Brain microvascular endothelial cell (primary cell): Measurements from ENCODE around the gene SH3PXD2B.
A peak's percentile ranks its signal among the peaks of the same experiment; 100 is the strongest.

Experiments used
- DNase-seq: peaks from one replicate; pipeline ENCODE4 v3.0.0-alpha.2; 2020
- H3K27ac ChIP-seq: fragments of 250-450 bp; sonication (Bioruptor Pico); 2 replicates; pipeline ENCODE4 v1.5.1; 2020; ENCODE audit warnings: mild to moderate bottlenecking, moderate library complexity
- H3K27me3 ChIP-seq: fragments of 250-450 bp; sonication (Bioruptor Pico); replicated peaks from 2 replicates; pipeline ENCODE4 v1.5.1; 2020; ENCODE audit warnings: mild to moderate bottlenecking
- H3K36me3 ChIP-seq: fragments of 250-450 bp; sonication (Bioruptor Pico); replicated peaks from 2 replicates; pipeline ENCODE4 v1.5.1; 2020; ENCODE audit warnings: mild to moderate bottlenecking
- H3K4me3 ChIP-seq: 2 replicates; pipeline ENCODE4 v1.5.1; 2011; ENCODE audit warnings: low read depth, mild to moderate bottlenecking, control low read depth, low read length, moderate library complexity
- CTCF ChIP-seq: IDR thresholded peaks from 2 replicates; pipeline ENCODE4 v1.5.1; 2011; ENCODE audit warnings: low read depth, mild to moderate bottlenecking, moderate library complexity, low read length, control low read depth, inconsistent platforms; ENCODE audit errors: missing control alignments
- in situ Hi-C: cut with HindIII; loops from 2 replicates; pipeline ENCODE4 v1.10.0; 2017; ENCODE audit warnings: low sequenced_read_pairs, low pct_ligation_motif_present

SH3PXD2B gene

GRCh38 chr5:172421020-172421419 lies 33.3 kb downstream of the SH3PXD2B start:
- TF ChIP-seq CTCF: no peak
- no peak overlapping the region for H3K27ac ChIP-seq

GRCh38 chr5:172420235-172420939 lies 33.9 kb downstream of the SH3PXD2B start:
- Histone ChIP-seq H3K4me3 (no peak overlapping the region), H3K27me3 (no peaks in the 10 kb centered on the region), H3K27ac (no peak overlapping the region), H3K36me3 (peaks cover 26% of the 10 kb centered on the region)
- TF ChIP-seq CTCF: no peak
- DNase-seq: peak; percentile 61
- in situ Hi-C loops: no loop called here

More at GRCh38 chr5:172421020-172421419, 33.3 kb downstream of the SH3PXD2B start:
- no peak overlapping the region for H3K4me3 ChIP-seq
- no peak for DNase-seq
- H3K27me3 ChIP-seq: no peaks in the 10 kb centered on the region
- in situ Hi-C loops: no loop called here
- peaks cover 26% of the 10 kb centered on the region for H3K36me3 ChIP-seq

- H3K36me3 ChIP-seq: peaks cover 29% of the 10 kb centered on the region
- H3K27me3 ChIP-seq: no peaks in the 10 kb centered on the region
- TF ChIP-seq CTCF: no peak
- DNase-seq: no peak
- peak overlapping the region; percentile 55 for H3K27ac ChIP-seq
- in situ Hi-C loops: no loop called here
- H3K4me3 ChIP-seq: no peak overlapping the region
Observed at GRCh38 chr5:172418862-172419814, 35.2 kb downstream of the SH3PXD2B start.

GRCh38 chr5:172417983-172418630 lies 36.2 kb downstream of the SH3PXD2B start:
- peak overlapping the region; percentile 55 for H3K27ac ChIP-seq
- TF ChIP-seq CTCF: no peak

GRCh38 chr5:172417130-172417841 lies 37.0 kb downstream of the SH3PXD2B start:
- no peak for TF ChIP-seq CTCF
- no peak for DNase-seq
- in situ Hi-C loops: no loop called here
- Histone ChIP-seq H3K4me3 (no peak overlapping the region), H3K27ac (no peak overlapping the region), H3K36me3 (peaks cover 27% of the 10 kb centered on the region), H3K27me3 (no peaks in the 10 kb centered on the region)

More at GRCh38 chr5:172417983-172418630, 36.2 kb downstream of the SH3PXD2B start:
- Histone ChIP-seq H3K4me3 (no peak overlapping the region), H3K36me3 (peaks cover 29% of the 10 kb centered on the region), H3K27me3 (no peaks in the 10 kb centered on the region)
- in situ Hi-C loops: no loop called here
- peak; percentile 85 for DNase-seq
